Upper lobe of left lung (tissue), 4 donors: ENCODE results near the gene LARP6.

Source experiments
- POLR2A ChIP-seq, 4 donors: fragments of 450-650 bp; IDR thresholded peaks; one replicate each; pipeline ENCODE4 v1.5.1; 2016 to 2017; ENCODE audit warnings: antibody characterized with exemption in 4 of 4, mild to moderate bottlenecking in 2 of 4
- TF ChIP-seq, protein P1 (sequence below), 6 experiments: fragments of 450-650 bp in 4 of 6; fragments of 200-600 bp in 2 of 6; sonication (generic) in 2 of 6; IDR thresholded peaks; one replicate each; pipeline ENCODE4 v1.5.1; 2016 to 2019; ENCODE audit warnings: antibody characterized with exemption in 6 of 6

DNA sequence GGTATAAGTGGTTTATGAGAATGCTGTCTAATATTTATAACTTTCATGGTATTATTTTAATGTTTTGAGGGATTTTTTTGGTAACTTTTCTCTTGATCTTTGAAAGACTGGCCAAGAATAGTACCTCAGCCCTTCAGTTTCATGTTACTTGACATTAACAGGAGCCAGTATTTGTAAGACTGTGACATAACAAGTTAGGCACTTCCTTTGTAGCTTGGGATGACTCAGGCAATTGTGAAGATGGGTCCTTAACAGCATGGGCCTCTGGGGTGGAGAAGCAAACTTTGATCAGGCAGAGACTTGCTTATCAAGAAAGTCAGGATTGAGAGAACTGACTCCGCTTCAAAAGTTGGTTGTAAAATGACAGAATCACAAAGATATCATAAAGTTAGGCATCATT, 48.1 kb upstream of the LARP6 start:
- TF ChIP-seq POLR2A (IDR thresholded peaks at IDR 0.05): no peak
- TF ChIP-seq, protein P1, sequence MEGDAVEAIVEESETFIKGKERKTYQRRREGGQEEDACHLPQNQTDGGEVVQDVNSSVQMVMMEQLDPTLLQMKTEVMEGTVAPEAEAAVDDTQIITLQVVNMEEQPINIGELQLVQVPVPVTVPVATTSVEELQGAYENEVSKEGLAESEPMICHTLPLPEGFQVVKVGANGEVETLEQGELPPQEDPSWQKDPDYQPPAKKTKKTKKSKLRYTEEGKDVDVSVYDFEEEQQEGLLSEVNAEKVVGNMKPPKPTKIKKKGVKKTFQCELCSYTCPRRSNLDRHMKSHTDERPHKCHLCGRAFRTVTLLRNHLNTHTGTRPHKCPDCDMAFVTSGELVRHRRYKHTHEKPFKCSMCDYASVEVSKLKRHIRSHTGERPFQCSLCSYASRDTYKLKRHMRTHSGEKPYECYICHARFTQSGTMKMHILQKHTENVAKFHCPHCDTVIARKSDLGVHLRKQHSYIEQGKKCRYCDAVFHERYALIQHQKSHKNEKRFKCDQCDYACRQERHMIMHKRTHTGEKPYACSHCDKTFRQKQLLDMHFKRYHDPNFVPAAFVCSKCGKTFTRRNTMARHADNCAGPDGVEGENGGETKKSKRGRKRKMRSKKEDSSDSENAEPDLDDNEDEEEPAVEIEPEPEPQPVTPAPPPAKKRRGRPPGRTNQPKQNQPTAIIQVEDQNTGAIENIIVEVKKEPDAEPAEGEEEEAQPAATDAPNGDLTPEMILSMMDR (IDR thresholded peaks at IDR 0.05): no peak
